Measurements from ENCODE around the gene PIEZO1. TPM values are rescaled to one million over a fixed set of nuclear protein-coding genes. Genes with fewer than 3 reads are reported as not detected.

PIEZO1 gene
- polyA plus RNA-seq, 1 of the 3 experiments (the other 2 are of a cell fraction) = 184 TPM

DNA sequence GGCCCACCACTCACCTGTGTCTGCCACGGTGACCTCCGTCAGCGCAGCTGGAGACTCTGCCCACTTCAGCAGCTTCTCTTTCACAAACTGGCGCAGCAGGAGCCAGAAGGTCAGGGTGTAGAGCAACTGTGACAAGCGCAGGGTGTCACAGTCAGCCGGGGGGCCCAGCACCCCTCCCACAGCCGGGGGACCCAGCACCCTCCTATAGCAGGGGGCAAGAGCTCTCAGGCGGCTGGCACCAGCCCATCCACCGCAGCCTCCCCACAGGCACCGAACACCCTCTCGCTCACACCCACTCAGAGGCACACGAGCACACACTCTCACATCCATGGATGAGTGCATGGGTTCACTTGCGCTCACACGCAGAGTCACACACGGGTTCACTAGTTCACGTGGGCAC lies 49.9 kb downstream of the PIEZO1 start:
- no peak for DNase-seq
- Histone ChIP-seq H4K20me1 (ENCODE audit: insufficient read depth) (peaks cover 32% of the 10 kb centered on the region), H2AFZ (ENCODE audit: low read depth) (no peak overlapping the region), H3K4me1 (ENCODE audit: control insufficient read depth in 1 of 2, insufficient read depth in 2 of 2, low read depth in 1 of 2, low read length in 1 of 2) (peaks cover 4 to 20% of the 10 kb centered on the region in 2 experiments; a peak in 2 of 4 replicates), H3K9me2 (no peaks in the 10 kb centered on the region), H3K36me3 (replicated peaks in 1 of 2; ENCODE audit: control insufficient read depth in 1 of 2, insufficient read depth in 2 of 2, low read length in 1 of 2) (peaks cover 0 to 24% of the 10 kb centered on the region in 2 experiments), H3K9me3 (no peaks in the 10 kb centered on the region), H3F3A (replicated peaks; ENCODE audit: insufficient read depth) (peaks cover 20% of the 10 kb centered on the region), H3K4me3 (ENCODE audit: low read depth in 2 of 2, low read length in 1 of 2) (no peak overlapping the region), H3K27me3 (ENCODE audit: insufficient read depth) (no peaks in the 10 kb centered on the region), H3K27ac (ENCODE audit: low read depth in 2 of 2, low read length in 1 of 2) (no peak overlapping the region), H3K79me2 (ENCODE audit: insufficient read depth) (peaks cover 11% of the 10 kb centered on the region; the same call in 1 of the 2 replicates), H3K4me2 (no peak overlapping the region), H3K9ac (no peak overlapping the region)
- POLR2A ChIA-PET = no interaction called here
- WGBS (ENCODE audit: low lambda C conversion rate) = 85% methylated on average over 9 of the region's 16 CpGs
- CTCF ChIA-PET = interaction anchor here (0.7 to 17.4 kb wide), 9 partner anchors 8 to 481 kb away, joined by 3 to 540 read pairs (median 13); partner anchors contain the start of genes CDT1, GALNS and TRAPPC2L
- TF ChIP-seq, protein P1, sequence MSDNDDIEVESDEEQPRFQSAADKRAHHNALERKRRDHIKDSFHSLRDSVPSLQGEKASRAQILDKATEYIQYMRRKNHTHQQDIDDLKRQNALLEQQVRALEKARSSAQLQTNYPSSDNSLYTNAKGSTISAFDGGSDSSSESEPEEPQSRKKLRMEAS (IDR thresholded peaks at IDR 0.05; ENCODE audit: low read depth) = no peak
- no peak for TF ChIP-seq JUND (IDR thresholded peaks at IDR 0.05)
- TF ChIP-seq RAD21 (IDR thresholded peaks at IDR 0.05; ENCODE audit: low read length) = no peak
- no peak for TF ChIP-seq RCOR1 (IDR thresholded peaks at IDR 0.05; ENCODE audit: low read length)
- no peak for TF ChIP-seq EZH2phosphoT487 (IDR thresholded peaks at IDR 0.05; ENCODE audit: borderline replicate concordance, low read depth)
- no peak for TF ChIP-seq EP300 (IDR thresholded peaks at IDR 0.05; ENCODE audit: borderline replicate concordance in 1 of 2, low read depth in 1 of 2, low read length in 1 of 2)
- TF ChIP-seq MEF2A (IDR thresholded peaks at IDR 0.05; ENCODE audit: borderline replicate concordance, low read depth) = no peak
- TF ChIP-seq SIN3A (IDR thresholded peaks at IDR 0.05; ENCODE audit: borderline replicate concordance, low read depth, low read length) = no peak

DNA sequence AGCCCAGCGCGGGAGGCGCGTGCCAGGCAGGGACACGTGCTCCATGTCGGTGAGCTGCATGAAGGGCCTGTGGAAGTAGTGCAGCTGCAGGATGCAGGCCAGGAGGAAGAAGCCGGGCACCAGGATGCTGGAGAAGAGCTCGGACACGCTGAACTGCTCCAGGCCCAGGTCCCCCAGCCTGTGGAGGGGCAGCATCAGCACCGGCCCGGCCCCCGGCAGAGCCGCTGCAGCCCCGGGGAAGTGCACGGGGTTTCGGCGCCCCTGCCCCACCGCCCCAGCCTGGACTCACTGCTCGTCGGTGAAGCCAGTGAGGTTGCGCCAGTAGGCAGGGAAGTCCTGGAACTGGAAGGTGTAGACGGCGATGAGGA lies 50.7 kb downstream of the PIEZO1 start:
- Histone ChIP-seq H3F3A (replicated peaks; ENCODE audit: insufficient read depth) (peaks cover 20% of the 10 kb centered on the region), H3K27ac (ENCODE audit: low read depth in 2 of 2, low read length in 1 of 2) (no peak overlapping the region), H3K9me3 (no peaks in the 10 kb centered on the region), H2AFZ (ENCODE audit: low read depth) (no peak overlapping the region), H3K27me3 (ENCODE audit: insufficient read depth) (no peaks in the 10 kb centered on the region), H4K20me1 (ENCODE audit: insufficient read depth) (peaks cover 35% of the 10 kb centered on the region), H3K4me2 (no peak overlapping the region), H3K9ac (no peak overlapping the region), H3K4me3 (ENCODE audit: low read depth in 2 of 2, low read length in 1 of 2) (no peak overlapping the region), H3K4me1 (ENCODE audit: control insufficient read depth in 1 of 2, insufficient read depth in 2 of 2, low read depth in 1 of 2, low read length in 1 of 2) (peaks cover 4 to 24% of the 10 kb centered on the region in 2 experiments; a peak in 2 of 4 replicates), H3K79me2 (ENCODE audit: insufficient read depth) (peaks cover 15% of the 10 kb centered on the region; the same call in 1 of the 2 replicates), H3K36me3 (replicated peaks in 1 of 2; ENCODE audit: control insufficient read depth in 1 of 2, insufficient read depth in 2 of 2, low read length in 1 of 2) (peaks cover 0 to 25% of the 10 kb centered on the region in 2 experiments), H3K9me2 (no peaks in the 10 kb centered on the region)
- ChIA-PET CTCF (interaction anchor here (0.7 to 17.4 kb wide), 6 partner anchors 9 to 482 kb away, joined by 3 to 540 read pairs (median 18); no protein-coding TSS in a partner anchor), POLR2A (no interaction called here)
- TF ChIP-seq GABPA (IDR thresholded peaks at IDR 0.05; ENCODE audit: low read depth) = no peak
- TF ChIP-seq, protein P2, sequence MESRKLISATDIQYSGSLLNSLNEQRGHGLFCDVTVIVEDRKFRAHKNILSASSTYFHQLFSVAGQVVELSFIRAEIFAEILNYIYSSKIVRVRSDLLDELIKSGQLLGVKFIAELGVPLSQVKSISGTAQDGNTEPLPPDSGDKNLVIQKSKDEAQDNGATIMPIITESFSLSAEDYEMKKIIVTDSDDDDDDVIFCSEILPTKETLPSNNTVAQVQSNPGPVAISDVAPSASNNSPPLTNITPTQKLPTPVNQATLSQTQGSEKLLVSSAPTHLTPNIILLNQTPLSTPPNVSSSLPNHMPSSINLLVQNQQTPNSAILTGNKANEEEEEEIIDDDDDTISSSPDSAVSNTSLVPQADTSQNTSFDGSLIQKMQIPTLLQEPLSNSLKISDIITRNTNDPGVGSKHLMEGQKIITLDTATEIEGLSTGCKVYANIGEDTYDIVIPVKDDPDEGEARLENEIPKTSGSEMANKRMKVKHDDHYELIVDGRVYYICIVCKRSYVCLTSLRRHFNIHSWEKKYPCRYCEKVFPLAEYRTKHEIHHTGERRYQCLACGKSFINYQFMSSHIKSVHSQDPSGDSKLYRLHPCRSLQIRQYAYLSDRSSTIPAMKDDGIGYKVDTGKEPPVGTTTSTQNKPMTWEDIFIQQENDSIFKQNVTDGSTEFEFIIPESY (IDR thresholded peaks at IDR 0.05; ENCODE audit: borderline replicate concordance, low read depth) = no peak
- TF ChIP-seq SIN3A (IDR thresholded peaks at IDR 0.05; ENCODE audit: borderline replicate concordance, low read depth, low read length) = no peak
- no peak for TF ChIP-seq TAF1 (IDR thresholded peaks at IDR 0.05; ENCODE audit: borderline replicate concordance, low read depth, low read length)
- TF ChIP-seq, protein P3, sequence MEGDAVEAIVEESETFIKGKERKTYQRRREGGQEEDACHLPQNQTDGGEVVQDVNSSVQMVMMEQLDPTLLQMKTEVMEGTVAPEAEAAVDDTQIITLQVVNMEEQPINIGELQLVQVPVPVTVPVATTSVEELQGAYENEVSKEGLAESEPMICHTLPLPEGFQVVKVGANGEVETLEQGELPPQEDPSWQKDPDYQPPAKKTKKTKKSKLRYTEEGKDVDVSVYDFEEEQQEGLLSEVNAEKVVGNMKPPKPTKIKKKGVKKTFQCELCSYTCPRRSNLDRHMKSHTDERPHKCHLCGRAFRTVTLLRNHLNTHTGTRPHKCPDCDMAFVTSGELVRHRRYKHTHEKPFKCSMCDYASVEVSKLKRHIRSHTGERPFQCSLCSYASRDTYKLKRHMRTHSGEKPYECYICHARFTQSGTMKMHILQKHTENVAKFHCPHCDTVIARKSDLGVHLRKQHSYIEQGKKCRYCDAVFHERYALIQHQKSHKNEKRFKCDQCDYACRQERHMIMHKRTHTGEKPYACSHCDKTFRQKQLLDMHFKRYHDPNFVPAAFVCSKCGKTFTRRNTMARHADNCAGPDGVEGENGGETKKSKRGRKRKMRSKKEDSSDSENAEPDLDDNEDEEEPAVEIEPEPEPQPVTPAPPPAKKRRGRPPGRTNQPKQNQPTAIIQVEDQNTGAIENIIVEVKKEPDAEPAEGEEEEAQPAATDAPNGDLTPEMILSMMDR (IDR thresholded peaks at IDR 0.05) = no peak
- no peak for TF ChIP-seq TCF12 (IDR thresholded peaks at IDR 0.05)
- TF ChIP-seq RCOR1 (IDR thresholded peaks at IDR 0.05; ENCODE audit: low read length) = no peak
- TF ChIP-seq POLR2AphosphoS5 (IDR thresholded peaks at IDR 0.05; ENCODE audit: low read depth, low read length) = no peak
- no peak for TF ChIP-seq EP300 (IDR thresholded peaks at IDR 0.05; ENCODE audit: borderline replicate concordance in 1 of 2, low read depth in 1 of 2, low read length in 1 of 2)
- TF ChIP-seq NRF1 (IDR thresholded peaks at IDR 0.05; ENCODE audit: low read depth, low read length) = no peak
- TF ChIP-seq, protein P1 (IDR thresholded peaks at IDR 0.05; ENCODE audit: low read depth) = no peak
- TF ChIP-seq ELF1 (IDR thresholded peaks at IDR 0.05) = no peak
- TF ChIP-seq FOXM1 (IDR thresholded peaks at IDR 0.05; ENCODE audit: low read depth) = no peak
- TF ChIP-seq NFIC (IDR thresholded peaks at IDR 0.05; ENCODE audit: borderline replicate concordance) = no peak
- no peak for TF ChIP-seq YY1 (IDR thresholded peaks at IDR 0.05; ENCODE audit: low read depth)
- no peak for TF ChIP-seq GATA2 (CRISPR knock-in tag; IDR thresholded peaks at IDR 0.05)
- no peak for TF ChIP-seq CHD2 (IDR thresholded peaks at IDR 0.05; ENCODE audit: low read length, partially characterized antibody)
- TF ChIP-seq EZH2phosphoT487 (IDR thresholded peaks at IDR 0.05; ENCODE audit: borderline replicate concordance, low read depth) = no peak
- WGBS (ENCODE audit: low lambda C conversion rate) = 93% methylated on average over 5 of the region's 23 CpGs
- no peak for DNase-seq

All from SK-N-SH (cell line).